Activated CD4-positive, alpha-beta T cell treated with anti-CD3 and anti-CD28 coated beads for 1 hour (primary cell): ENCODE results near the gene FZD2.
"Not testable (repeated sequence)": the region's sequence is repeated elsewhere in the genome, so short reads cannot be mapped to it uniquely, and the experiment has no call there.

Experiments used
- DNase-seq: peaks from one replicate; pipeline ENCODE4 v3.0.0-alpha.2; 2020

FZD2 gene

GRCh38 chr17:44578947-44579346, 21.7 kb downstream of the FZD2 start:
- DNase-seq, result no peak

- no peak for DNase-seq
Measured at GRCh38 chr17:44581868-44582267, 24.6 kb downstream of the FZD2 start.

DNA sequence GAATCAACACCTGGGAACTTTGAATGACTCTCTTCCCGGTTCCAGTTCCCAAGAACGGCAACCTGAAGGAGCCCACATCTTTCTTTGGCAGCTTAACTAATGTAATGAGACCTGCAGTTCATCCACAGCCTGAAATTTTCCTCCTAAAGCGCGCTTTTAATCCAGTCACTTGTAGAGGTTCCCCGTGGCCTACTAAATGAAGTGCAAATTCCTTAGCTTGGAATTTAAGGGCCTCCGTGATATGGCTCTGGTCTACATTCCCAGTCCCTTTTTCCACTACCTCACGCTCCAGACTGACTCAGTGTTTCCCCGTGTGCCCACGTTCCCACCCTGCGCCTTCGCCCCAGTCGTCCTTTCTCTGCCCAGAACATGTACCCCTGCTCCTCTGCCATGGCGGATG, 27.2 kb downstream of the FZD2 start:
- no peak for DNase-seq

- no peak for DNase-seq
Measured at GRCh38 chr17:44585315-44585714, 28.0 kb downstream of the FZD2 start.

DNA sequence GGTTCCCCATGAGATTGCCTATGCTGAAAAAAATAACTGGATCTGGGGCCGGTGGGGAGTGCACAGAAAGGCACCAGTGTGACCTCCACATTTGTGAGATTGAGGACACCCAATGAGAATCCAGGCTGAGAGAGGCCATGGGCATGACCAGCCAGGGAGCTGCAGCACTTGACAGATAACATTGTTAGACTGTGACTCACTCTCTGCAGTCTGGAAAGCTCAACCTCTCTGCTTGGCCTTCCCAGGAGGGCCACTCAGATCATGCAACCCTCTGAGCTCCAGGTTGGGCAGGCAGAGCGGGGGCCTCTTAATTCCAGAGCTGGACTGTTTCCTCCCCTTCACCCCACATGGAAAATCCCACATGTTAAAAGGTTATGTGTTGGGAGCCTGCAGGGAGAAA, 30.1 kb downstream of the FZD2 start:
- DNase-seq, result no peak

GRCh38 chr17:44589316-44590071, 32.2 kb downstream of the FZD2 start:
- no peak for DNase-seq

GRCh38 chr17:44590072-44590462, 32.8 kb downstream of the FZD2 start:
- not testable (repeated sequence) for DNase-seq

DNA sequence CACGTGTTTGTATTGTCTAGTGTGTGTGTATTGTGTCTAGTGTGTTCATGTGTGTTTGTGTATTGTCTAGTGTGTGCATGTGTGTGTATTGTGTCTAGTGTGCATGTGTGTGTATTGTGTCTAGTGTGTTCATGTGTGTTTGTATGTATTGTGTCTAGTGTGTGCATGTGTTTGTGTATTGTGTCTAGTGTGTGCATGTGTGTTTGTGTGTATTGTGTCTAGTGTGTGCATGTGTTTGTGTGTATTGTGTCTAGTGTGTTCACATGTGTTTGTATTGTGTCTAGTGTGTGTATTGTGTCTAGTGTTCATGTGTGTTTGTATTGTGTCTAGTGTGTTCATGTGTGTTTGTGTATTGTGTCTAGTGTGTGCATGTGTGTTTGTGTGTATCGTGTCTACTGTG, 33.5 kb downstream of the FZD2 start:
- not testable (repeated sequence) for DNase-seq

GRCh38 chr17:44591206-44591605, 33.9 kb downstream of the FZD2 start:
- no peak for DNase-seq

DNA sequence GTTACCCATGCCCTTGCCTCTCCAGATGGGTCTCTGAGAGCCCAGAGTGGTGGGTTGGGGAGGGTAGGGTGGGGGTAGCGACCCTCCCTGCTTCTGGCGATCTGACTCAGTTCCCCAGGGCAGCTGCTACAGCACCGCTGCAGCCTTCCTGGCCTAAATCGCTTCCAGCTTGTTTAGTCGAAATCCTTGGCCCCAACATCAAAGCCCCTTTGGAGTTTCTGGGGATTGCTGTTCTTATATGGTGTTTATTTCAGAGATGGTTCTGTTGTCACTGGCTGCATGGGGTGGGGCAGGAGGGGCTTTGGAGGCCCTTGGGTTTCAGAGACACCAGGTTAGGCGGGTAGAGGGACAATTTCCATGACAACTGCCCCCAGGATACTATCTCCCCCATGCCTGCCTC, 35.9 kb downstream of the FZD2 start:
- no peak for DNase-seq

- DNase-seq, result no peak
Measured at GRCh38 chr17:44595216-44595775, 38.0 kb downstream of the FZD2 start.

GRCh38 chr17:44598329-44598728, 41.0 kb downstream of the FZD2 start:
- DNase-seq, result no peak

- no peak for DNase-seq
Measured at GRCh38 chr17:44598932-44599297, 41.6 kb downstream of the FZD2 start.

GRCh38 chr17:44599298-44600175, 42.3 kb downstream of the FZD2 start:
- DNase-seq, result no peak

DNA sequence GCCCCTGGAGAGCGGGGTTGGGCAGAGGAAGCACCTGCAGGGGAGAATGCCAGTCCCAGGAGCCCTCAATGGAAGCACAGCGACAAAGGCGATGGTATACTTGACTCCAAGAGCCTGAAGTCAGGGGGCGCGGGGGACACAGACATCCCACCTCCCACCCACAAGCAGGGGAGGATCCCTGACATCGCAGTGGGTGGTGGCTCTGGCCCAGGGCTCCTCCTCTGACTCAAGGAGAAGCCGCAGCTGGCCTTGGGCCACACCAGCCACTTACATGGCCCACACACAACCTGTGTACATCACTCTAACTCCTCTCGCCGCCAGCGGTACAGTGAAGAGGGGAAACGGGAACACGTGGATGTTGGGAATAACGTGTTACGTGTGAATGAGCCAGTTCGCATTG, 44.3 kb downstream of the FZD2 start:
- DNase-seq, result no peak

- DNase-seq, result no peak
Measured at GRCh38 chr17:44601973-44602372, 44.7 kb downstream of the FZD2 start.

- DNase-seq, result no peak
Measured at GRCh38 chr17:44602390-44602789, 45.1 kb downstream of the FZD2 start.

DNA sequence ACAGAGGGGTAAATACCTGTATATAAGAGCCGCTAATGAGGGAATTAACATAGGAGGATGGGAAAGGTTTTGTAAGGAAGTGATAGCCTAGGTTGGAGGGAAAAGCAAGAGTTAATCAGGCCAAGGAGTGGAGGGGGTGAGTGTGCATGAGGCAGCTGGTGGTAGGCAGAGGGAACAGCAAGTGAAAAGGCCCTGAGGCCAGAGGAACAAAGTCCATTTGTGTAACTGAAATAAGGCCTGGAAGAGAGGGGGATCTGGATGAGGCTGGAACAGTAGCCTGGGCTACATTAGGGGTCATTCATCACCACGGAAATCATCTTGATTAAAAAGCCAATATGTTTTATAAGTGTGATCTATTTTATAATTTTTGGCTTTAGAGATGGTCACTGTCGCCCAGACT, 45.7 kb downstream of the FZD2 start:
- no peak for DNase-seq

GRCh38 chr17:44604116-44604761, 47.0 kb downstream of the FZD2 start:
- no peak for DNase-seq

- no peak for DNase-seq
Measured at GRCh38 chr17:44604768-44605485, 47.6 kb downstream of the FZD2 start.

DNA sequence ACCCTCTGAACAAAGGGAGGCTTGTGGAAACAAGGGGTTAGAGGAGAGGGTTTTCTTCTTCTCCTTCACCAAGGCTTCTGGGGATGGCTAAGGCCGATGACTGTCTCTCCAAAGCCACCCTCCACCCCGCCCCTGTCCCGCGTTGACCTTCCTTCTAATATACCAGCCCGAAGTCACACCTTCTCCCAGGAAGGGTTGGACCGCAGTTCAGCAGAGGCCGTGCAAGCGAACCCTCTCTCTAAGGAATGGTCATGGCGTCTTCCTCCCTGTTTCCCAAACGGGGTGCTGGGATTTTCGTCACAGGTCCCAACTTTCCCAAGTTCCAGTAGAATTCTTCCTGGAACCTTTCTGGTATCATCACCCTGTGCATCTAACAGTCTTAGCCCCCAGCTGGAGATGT, 49.4 kb downstream of the FZD2 start:
- DNase-seq, result no peak

GRCh38 chr17:44607836-44608690, 50.8 kb downstream of the FZD2 start:
- no peak for DNase-seq
